ENCODE measurements around the gene ZFP36. TPM values are rescaled to one million over a fixed set of nuclear protein-coding genes. Genes with fewer than 3 reads are reported as not detected.
A peak's percentile ranks its signal among the peaks of the same experiment; 100 is the strongest.

Gene ZFP36
- total RNA-seq, 4 donors from 2014 or later: 125 to 274 (median 178) TPM

- WGBS, 2 donors: 24 to 42% methylated on average over 5 of the region's 5 CpGs
Measured at GRCh38 chr19:39426170-39426569, 19.5 kb downstream of the ZFP36 start.

GRCh38 chr19:39427707-39428106, 21.1 kb downstream of the ZFP36 start:
- Histone ChIP-seq H3K36me3 (peaks cover 0 to 47% (median 0%) of the 10 kb centered on the region in 3 donors), H3K9me3 (no peaks in the 10 kb centered on the region), H3K27me3 (no peaks in the 10 kb centered on the region), H3K4me3 (no peak overlapping the region), H3K4me1 (peaks cover 0 to 55% (median 20%) of the 10 kb centered on the region in 4 donors), H3K27ac (peak overlapping the region in 3 of 4 donors; percentile 10 to 88 (median 87))
- no peak for DNase-seq (ENCODE audit: low spot score in 2 of 2)
- TF ChIP-seq CTCF (IDR thresholded peaks at IDR 0.05) (no peak), EP300 (IDR thresholded peaks at IDR 0.05) (no peak), POLR2A (IDR thresholded peaks at IDR 0.05) (no peak)
- WGBS, 2 donors: 83 to 93% methylated on average over 11 of the region's 11 CpGs

More at GRCh38 chr19:39426170-39426569, 19.5 kb downstream of the ZFP36 start:
- Histone ChIP-seq H3K27ac (peak overlapping the region in 2 of 4 donors; percentile 87 to 88), H3K4me3 (no peak overlapping the region), H3K9me3 (no peaks in the 10 kb centered on the region), H3K4me1 (peaks cover 0 to 53% (median 17%) of the 10 kb centered on the region in 4 donors), H3K27me3 (no peaks in the 10 kb centered on the region), H3K36me3 (peaks cover 0 to 47% (median 0%) of the 10 kb centered on the region in 3 donors)
- no peak for DNase-seq (ENCODE audit: low spot score in 2 of 2)
- TF ChIP-seq POLR2A (IDR thresholded peaks at IDR 0.05): no peak
- no peak for TF ChIP-seq CTCF (IDR thresholded peaks at IDR 0.05)
- peak in 1 of 2 donors; percentile 45 for TF ChIP-seq EP300 (IDR thresholded peaks at IDR 0.05)

GRCh38 chr19:39428283-39429112, 21.9 kb downstream of the ZFP36 start:
- Histone ChIP-seq H3K9me3 (no peaks in the 10 kb centered on the region), H3K4me1 (peaks cover 0 to 61% (median 20%) of the 10 kb centered on the region in 4 donors), H3K27me3 (no peaks in the 10 kb centered on the region), H3K36me3 (peaks cover 0 to 47% (median 2%) of the 10 kb centered on the region in 3 donors), H3K27ac (peak overlapping the region; percentile 34 to 88 (median 65)), H3K4me3 (no peak overlapping the region)
- peak in 1 of 2 donors; percentile 46 for DNase-seq (ENCODE audit: low spot score in 2 of 2)
- TF ChIP-seq EP300 (IDR thresholded peaks at IDR 0.05): peak in 1 of 2 donors; percentile 84
- no peak for TF ChIP-seq CTCF (IDR thresholded peaks at IDR 0.05)
- TF ChIP-seq POLR2A (IDR thresholded peaks at IDR 0.05): peak in 1 of 2 donors; percentile 10
- 21 to 23% methylated on average over 19 to 21 of the region's 23 CpGs for WGBS, 2 donors

GRCh38 chr19:39430675-39431593, 24.3 kb downstream of the ZFP36 start:
- DNase-seq (ENCODE audit: low spot score in 2 of 2): no peak
- peak overlapping the region in 3 of 4 donors; percentile 66 to 85 (median 79) for H3K27ac ChIP-seq
- H3K27me3 ChIP-seq: no peaks in the 10 kb centered on the region
- peaks cover 0 to 77% (median 37%) of the 10 kb centered on the region in 4 donors for H3K4me1 ChIP-seq
- no peaks in the 10 kb centered on the region for H3K9me3 ChIP-seq
- peaks cover 0 to 42% (median 11%) of the 10 kb centered on the region in 3 donors for H3K36me3 ChIP-seq
- 67 to 69% methylated on average over 25 of the region's 25 CpGs for WGBS, 2 donors
- TF ChIP-seq CTCF (IDR thresholded peaks at IDR 0.05) (no peak), POLR2A (IDR thresholded peaks at IDR 0.05) (no peak), EP300 (IDR thresholded peaks at IDR 0.05) (peak; percentile 35 to 68)
- H3K4me3 ChIP-seq: no peak overlapping the region
